OCI-LY1 (cell line): Measurements from ENCODE around the gene SWAP70.

ENCODE experiments used
- EZH2 ChIP-seq: fragments of 200-600 bp; sonication (generic), shearing (Covaris generic); IDR thresholded peaks from 2 replicates; pipeline ENCODE4 v1.8.0; 2017; ENCODE audit warnings: borderline replicate concordance, mixed run types, mild to moderate bottlenecking, antibody characterized with exemption, low read length, moderate library complexity, mixed read lengths
- TF ChIP-seq, protein P1 (sequence below): fragments of 200-600 bp; sonication (generic), shearing (Covaris generic); IDR thresholded peaks from 2 replicates; pipeline ENCODE4 v1.5.1; 2017; ENCODE audit warnings: mild to moderate bottlenecking, antibody characterized with exemption, low read length, moderate library complexity, mixed read lengths

GRCh38 chr11:9796266-9796665 lies 132.4 kb downstream of the SWAP70 start:
- TF ChIP-seq, protein P1, sequence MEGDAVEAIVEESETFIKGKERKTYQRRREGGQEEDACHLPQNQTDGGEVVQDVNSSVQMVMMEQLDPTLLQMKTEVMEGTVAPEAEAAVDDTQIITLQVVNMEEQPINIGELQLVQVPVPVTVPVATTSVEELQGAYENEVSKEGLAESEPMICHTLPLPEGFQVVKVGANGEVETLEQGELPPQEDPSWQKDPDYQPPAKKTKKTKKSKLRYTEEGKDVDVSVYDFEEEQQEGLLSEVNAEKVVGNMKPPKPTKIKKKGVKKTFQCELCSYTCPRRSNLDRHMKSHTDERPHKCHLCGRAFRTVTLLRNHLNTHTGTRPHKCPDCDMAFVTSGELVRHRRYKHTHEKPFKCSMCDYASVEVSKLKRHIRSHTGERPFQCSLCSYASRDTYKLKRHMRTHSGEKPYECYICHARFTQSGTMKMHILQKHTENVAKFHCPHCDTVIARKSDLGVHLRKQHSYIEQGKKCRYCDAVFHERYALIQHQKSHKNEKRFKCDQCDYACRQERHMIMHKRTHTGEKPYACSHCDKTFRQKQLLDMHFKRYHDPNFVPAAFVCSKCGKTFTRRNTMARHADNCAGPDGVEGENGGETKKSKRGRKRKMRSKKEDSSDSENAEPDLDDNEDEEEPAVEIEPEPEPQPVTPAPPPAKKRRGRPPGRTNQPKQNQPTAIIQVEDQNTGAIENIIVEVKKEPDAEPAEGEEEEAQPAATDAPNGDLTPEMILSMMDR, result no peak
- TF ChIP-seq EZH2, result no peak
